GM12891 (cell line): Measurements from ENCODE around the gene PHKG2.

Experiments used
- PAX5 ChIP-seq: IDR thresholded peaks from 2 replicates; pipeline ENCODE4 v1.6.1; 2011; ENCODE audit warnings: low read length, moderate library complexity, mild to moderate bottlenecking; ENCODE audit not compliant: insufficient read depth, severe bottlenecking
- POLR2A ChIP-seq: IDR thresholded peaks from 2 replicates; pipeline ENCODE4 v1.6.1; 2011; ENCODE audit warnings: low read depth, low read length, control low read depth
- POLR2AphosphoS5 ChIP-seq: IDR thresholded peaks from 2 replicates; pipeline ENCODE4 v1.6.1; 2011; ENCODE audit warnings: low read depth, low read length, control low read depth
- SPI1 ChIP-seq: IDR thresholded peaks from 2 replicates; pipeline ENCODE4 v1.6.1; 2011; ENCODE audit warnings: low read depth, low read length, control low read depth
- TAF1 ChIP-seq: IDR thresholded peaks from 2 replicates; pipeline ENCODE4 v1.6.1; 2011; ENCODE audit warnings: low read depth, low read length, control low read depth

DNA sequence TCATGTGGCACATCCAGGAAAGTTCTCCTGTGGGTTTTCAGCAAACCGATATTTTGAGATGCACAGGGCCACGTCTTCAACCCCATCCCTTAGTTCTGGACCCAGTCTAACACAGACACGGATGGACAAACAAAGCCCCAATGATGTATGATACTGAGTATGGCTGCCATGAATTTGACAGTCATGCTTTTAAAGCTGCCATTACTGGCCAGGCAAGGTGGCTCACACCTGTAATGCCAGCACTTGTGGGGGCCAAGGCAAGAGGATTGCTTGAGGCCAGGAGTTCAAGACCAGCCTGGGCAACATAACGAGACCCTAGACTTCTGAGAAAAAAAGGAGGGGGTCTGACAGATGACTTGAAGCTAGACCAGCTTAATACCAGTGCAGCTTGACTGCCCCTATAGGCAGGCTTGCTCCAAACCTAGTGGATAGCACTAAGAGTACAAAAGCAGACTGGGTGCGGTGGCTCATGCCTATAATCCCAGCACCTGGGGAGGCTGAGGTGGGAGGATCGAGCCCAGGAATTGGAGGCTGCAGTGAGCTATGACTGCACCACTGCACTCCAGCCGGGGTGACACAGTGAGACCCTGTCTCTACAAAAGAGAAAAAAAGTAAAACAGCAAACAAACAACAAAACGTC, 49.6 kb downstream of the PHKG2 start:
- TF ChIP-seq SPI1 (no peak), POLR2A (no peak), POLR2AphosphoS5 (no peak), TAF1 (no peak), PAX5 (no peak)
